ENCODE data around the gene KIF4A. TPM values are rescaled to one million over a fixed set of nuclear protein-coding genes. Genes with fewer than 3 reads are reported as not detected.

KIF4A gene
- total and polyA plus RNA-seq, 2 of the 13 experiments (the other 11 are each of a cell fraction or from before 2014, with no cell fraction given): 9.4 to 28.2 TPM

GRCh38 chrX:70313503-70313902 is 23.6 kb downstream of the KIF4A start (continued):
- no peak for TF ChIP-seq ZNF407 (CRISPR knock-in tag; IDR thresholded peaks at IDR 0.05; ENCODE audit: not compliant biosample characterization)

GRCh38 chrX:70322784-70323183 is 32.9 kb downstream of the KIF4A start:
- ATAC-seq (no peak), DNase-seq (ENCODE audit: low spot score) (no peak), FAIRE-seq (no peak)
- BruUV-seq (replicated peaks): no TSS peak
- POLR2A ChIA-PET: no interaction called here
- intact Hi-C loops (cut with micrococcal nuclease; ENCODE audit: unreplicated experiment) (no loop called here), in situ Hi-C loops (cut with HindIII; ENCODE audit: extremely low pct_ligation_motif_present, low pct_unique_long_range_greater_than_20kb) (no loop called here)
- 98% methylated on average over 4 of the region's 4 CpGs for WGBS (ENCODE audit: low lambda C conversion rate)
- H3K4me1 ChIP-seq (ENCODE audit: insufficient read depth, low read length): no peaks in the 10 kb centered on the region
- no peak overlapping the region for H3K4me3 ChIP-seq (replicated peaks in 1 of 3; ENCODE audit: insufficient read depth in 1 of 3, low read depth in 2 of 3, low read length in 3 of 3)
- no peak overlapping the region for H3K27ac ChIP-seq (ENCODE audit: extremely low read length, insufficient read depth, low read length)
- no peak overlapping the region for H3K9ac ChIP-seq (ENCODE audit: insufficient read depth, low read depth, low read length)
- no peaks in the 10 kb centered on the region for H4K20me1 ChIP-seq (ENCODE audit: insufficient read depth, low read length)
- CTCF ChIA-PET (ENCODE audit: low intra/inter-chr PET ratio, low total read pairs): no interaction called here
- H3K36me3 ChIP-seq (replicated peaks in 1 of 2; ENCODE audit: control insufficient read depth in 1 of 2, insufficient read depth in 2 of 2, low read length in 2 of 2): 0 out of 5 replicates have a peak, but pooled peaks cover 0 to 5% of the 10 kb centered on the region in 2 experiments
- no peak overlapping the region for H3K4me2 ChIP-seq (ENCODE audit: low read depth, low read length)
- H2AFZ ChIP-seq (ENCODE audit: low read length): no peak overlapping the region
- H3K9me3 ChIP-seq (ENCODE audit: low read length): no peaks in the 10 kb centered on the region
- H3K27me3 ChIP-seq (ENCODE audit: control insufficient read depth in 1 of 2, insufficient read depth in 2 of 2, low read length in 2 of 2): no peaks in the 10 kb centered on the region
- no peaks in the 10 kb centered on the region for H3K79me2 ChIP-seq (ENCODE audit: insufficient read depth, low read length)
- no peak for TF ChIP-seq ARNT (IDR thresholded peaks at IDR 0.05)
- no peak for TF ChIP-seq ZNF12 (CRISPR knock-in tag; IDR thresholded peaks at IDR 0.05)
- no peak for TF ChIP-seq ZNF281 (CRISPR knock-in tag; IDR thresholded peaks at IDR 0.05; ENCODE audit: borderline replicate concordance)
- TF ChIP-seq CBFB (CRISPR knock-in tag; IDR thresholded peaks at IDR 0.05): no peak
- TF ChIP-seq ZNF121 (CRISPR knock-in tag; IDR thresholded peaks at IDR 0.05): no peak
- TF ChIP-seq ZNF670 (CRISPR knock-in tag; IDR thresholded peaks at IDR 0.05; ENCODE audit: borderline replicate concordance): no peak
- TF ChIP-seq ZNF619 (CRISPR knock-in tag; IDR thresholded peaks at IDR 0.05): no peak
- no peak for TF ChIP-seq SIX4 (CRISPR knock-in tag; IDR thresholded peaks at IDR 0.05)
- no peak for TF ChIP-seq HOXA5 (CRISPR knock-in tag; IDR thresholded peaks at IDR 0.05)

Data from HepG2 (cell line).